Loucy (cell line): ENCODE measurements around the gene TLR4.

ENCODE experiments used
- H2AFZ ChIP-seq: fragments of 200-600 bp; sonication (generic); 2 replicates; pipeline ENCODE4 v1.6.0; 2016; ENCODE audit warnings: antibody characterized with exemption, mild to moderate bottlenecking, low read length, moderate library complexity
- H3F3A ChIP-seq: fragments of 200-600 bp; 2 replicates; pipeline ENCODE4 v1.6.0; 2016; ENCODE audit warnings: antibody characterized with exemption, low read depth, mild to moderate bottlenecking
- H3K27me3 ChIP-seq: fragments of 200-600 bp; sonication (generic); 2 replicates; pipeline ENCODE4 v1.6.1; 2014; ENCODE audit warnings: low read length, mild to moderate bottlenecking; ENCODE audit not compliant: insufficient read depth, poor library complexity, severe bottlenecking
- H3K36me3 ChIP-seq: fragments of 200-600 bp; sonication (generic); 2 replicates; pipeline ENCODE4 v1.6.1; 2016; ENCODE audit warnings: low read length; ENCODE audit not compliant: insufficient read depth
- H3K4me1 ChIP-seq: fragments of 200-600 bp; sonication (generic); 2 replicates; pipeline ENCODE4 v1.5.1; 2014; ENCODE audit warnings: low read length, mild to moderate bottlenecking; ENCODE audit not compliant: insufficient read depth, poor library complexity, severe bottlenecking
- H3K4me2 ChIP-seq: fragments of 200-600 bp; sonication (generic); 2 replicates; pipeline ENCODE4 v1.6.0; 2014; ENCODE audit warnings: antibody characterized with exemption, low read length, low read depth, mild to moderate bottlenecking; ENCODE audit not compliant: poor library complexity, severe bottlenecking
- H3K4me3 ChIP-seq: fragments of 200-600 bp; sonication (generic); 2 replicates; pipeline ENCODE4 v1.5.1; 2014; ENCODE audit warnings: low read length, mild to moderate bottlenecking, mixed read lengths; ENCODE audit not compliant: poor library complexity, severe bottlenecking
- H3K79me2 ChIP-seq: fragments of 200-600 bp; sonication (generic); 2 replicates; pipeline ENCODE4 v1.6.1; 2014; ENCODE audit warnings: low read length; ENCODE audit not compliant: insufficient read depth
- H3K9ac ChIP-seq: fragments of 200-600 bp; sonication (generic); 2 replicates; pipeline ENCODE4 v1.6.0; 2014; ENCODE audit warnings: mild to moderate bottlenecking, low read depth, low read length, moderate library complexity; ENCODE audit not compliant: poor library complexity, severe bottlenecking
- H3K9me2 ChIP-seq: fragments of 200-600 bp; sonication (generic); replicated peaks from 2 replicates; pipeline ENCODE4 v1.6.1; 2016; ENCODE audit warnings: low read depth, low read length, mixed read lengths
- H3K9me3 ChIP-seq: fragments of 200-600 bp; sonication (generic); 2 replicates; pipeline ENCODE4 v1.6.1; 2014; ENCODE audit warnings: mild to moderate bottlenecking, antibody characterized with exemption, low read length, low read depth; ENCODE audit not compliant: insufficient read depth
- H4K20me1 ChIP-seq: fragments of 200-600 bp; sonication (generic); 2 replicates; pipeline ENCODE4 v1.6.0; 2014; ENCODE audit warnings: antibody characterized with exemption, low read length, mild to moderate bottlenecking; ENCODE audit not compliant: insufficient read depth, poor library complexity, severe bottlenecking
- CTCF ChIP-seq: fragments of 200-600 bp; sonication (generic); conservative IDR thresholded peaks from 2 replicates; pipeline ENCODE4 v1.5.1; 2014; ENCODE audit warnings: mild to moderate bottlenecking, antibody characterized with exemption, low read length
- EZH2phosphoT487 ChIP-seq: fragments of 200-600 bp; IDR thresholded peaks from 2 replicates; pipeline ENCODE4 v1.6.1; 2018; ENCODE audit warnings: antibody characterized with exemption, mild to moderate bottlenecking, moderate library complexity, borderline replicate concordance

Gene TLR4

DNA sequence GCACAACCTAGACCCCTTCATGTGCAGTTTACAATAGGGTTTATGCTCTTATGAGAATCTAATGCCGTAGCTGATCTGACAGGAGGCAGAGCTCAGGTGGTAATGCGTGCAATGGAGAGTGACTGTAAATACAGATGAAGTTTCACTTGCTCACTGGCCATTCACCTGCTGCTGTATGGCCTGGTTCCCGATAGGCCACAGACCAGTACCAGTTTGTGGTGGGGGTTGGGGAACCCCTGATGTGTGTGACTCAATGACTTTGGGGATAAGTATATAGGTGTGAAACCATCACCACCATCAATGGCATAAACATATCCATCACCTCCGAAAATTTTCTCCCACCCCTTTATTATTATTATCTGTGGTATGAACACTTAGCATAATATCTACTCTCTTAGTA lies 42.1 kb downstream of the TLR4 start:
- no peak overlapping the region for H2AFZ ChIP-seq
- TF ChIP-seq CTCF (no peak), EZH2phosphoT487 (no peak)
- no peaks in the 10 kb centered on the region; the same call in 1 of the 2 replicates for H3K9me3 ChIP-seq
- no peaks in the 10 kb centered on the region for H4K20me1 ChIP-seq
- no peaks in the 10 kb centered on the region for H3K27me3 ChIP-seq
- no peaks in the 10 kb centered on the region for H3K36me3 ChIP-seq
- H3K4me2 ChIP-seq, result no peak overlapping the region
- H3F3A ChIP-seq, result no peaks in the 10 kb centered on the region
- no peak overlapping the region for H3K4me3 ChIP-seq
- no peaks in the 10 kb centered on the region for H3K9me2 ChIP-seq
- no peaks in the 10 kb centered on the region for H3K79me2 ChIP-seq
- no peaks in the 10 kb centered on the region for H3K4me1 ChIP-seq
- H3K9ac ChIP-seq, result no peak overlapping the region

- no peaks in the 10 kb centered on the region for H3F3A ChIP-seq
- no peaks in the 10 kb centered on the region for H3K79me2 ChIP-seq
- no peaks in the 10 kb centered on the region; the same call in 1 of the 2 replicates for H3K9me3 ChIP-seq
- H3K36me3 ChIP-seq, result no peaks in the 10 kb centered on the region
- no peaks in the 10 kb centered on the region for H3K4me1 ChIP-seq
- no peak overlapping the region for H2AFZ ChIP-seq
- H3K4me2 ChIP-seq, result no peak overlapping the region
- TF ChIP-seq CTCF (no peak), EZH2phosphoT487 (no peak)
- no peaks in the 10 kb centered on the region for H3K9me2 ChIP-seq
- no peaks in the 10 kb centered on the region for H4K20me1 ChIP-seq
- no peaks in the 10 kb centered on the region for H3K27me3 ChIP-seq
- H3K9ac ChIP-seq, result no peak overlapping the region
- no peak overlapping the region for H3K4me3 ChIP-seq
These were observed 43.3 kb downstream of the TLR4 start for GRCh38 chr9:117747386-117747970.

GRCh38 chr9:117750401-117750800 lies 46.2 kb downstream of the TLR4 start:
- H2AFZ ChIP-seq, result no peak overlapping the region
- H3K4me2 ChIP-seq, result no peak overlapping the region
- H3K27me3 ChIP-seq, result no peaks in the 10 kb centered on the region
- H3K9ac ChIP-seq, result no peak overlapping the region
- TF ChIP-seq CTCF (no peak), EZH2phosphoT487 (no peak)
- H3K36me3 ChIP-seq, result no peaks in the 10 kb centered on the region
- H4K20me1 ChIP-seq, result no peaks in the 10 kb centered on the region
- no peaks in the 10 kb centered on the region for H3K4me1 ChIP-seq
- no peaks in the 10 kb centered on the region for H3K9me2 ChIP-seq
- H3K4me3 ChIP-seq, result no peak overlapping the region
- no peaks in the 10 kb centered on the region for H3K79me2 ChIP-seq
- H3K9me3 ChIP-seq, result no peaks in the 10 kb centered on the region; the same call in 1 of the 2 replicates
- H3F3A ChIP-seq, result no peaks in the 10 kb centered on the region
